Activated CD8-positive, alpha-beta T cell treated with anti-CD3 and anti-CD28 coated beads for 36 hours (primary cell): Measurements from ENCODE around the gene NSMCE4A. TPM values are rescaled to one million over a fixed set of nuclear protein-coding genes. Genes with fewer than 3 reads are reported as not detected.
"Not testable (repeated sequence)": the region's sequence is repeated elsewhere in the genome, so short reads cannot be mapped to it uniquely, and the experiment has no call there.

Experiments
- ATAC-seq: fragments of 200-7000 bp; cut with Tn5 transposase; one replicate; pipeline ENCODE4 v1.10.0; 2021; ENCODE audit warnings: mild to moderate bottlenecking, moderate library complexity
- CTCF ChIA-PET: fragments of 350-600 bp; sonication (Branson Sonifier 250); formaldehyde crosslinking; loops from one replicate; lab custom pipeline; 2021; ENCODE audit warnings: antibody characterized with exemption; lab: Charles Lee
- POLR2A ChIA-PET: fragments of 350-600 bp; sonication (Branson Sonifier 250); formaldehyde crosslinking; loops from one replicate; lab custom pipeline; 2021; ENCODE audit warnings: antibody characterized with exemption; lab: Charles Lee
- DNase-seq: peaks from one replicate; pipeline ENCODE4 v3.0.0-alpha.2; 2020
- H3K27ac Mint-ChIP-seq: one replicate; pipeline ENCODE4 v1.8.0; 2021; ENCODE audit warnings: mild to moderate bottlenecking, mixed read lengths
- H3K27me3 Mint-ChIP-seq: one replicate; pipeline ENCODE4 v1.8.0; 2021; ENCODE audit warnings: mixed read lengths
- H3K36me3 Mint-ChIP-seq: one replicate; pipeline ENCODE4 v1.8.0; 2021; ENCODE audit warnings: low read depth, mixed read lengths
- H3K4me1 Mint-ChIP-seq: one replicate; pipeline ENCODE4 v1.8.0; 2021; ENCODE audit warnings: low read depth, mixed read lengths
- H3K4me3 Mint-ChIP-seq: one replicate; pipeline ENCODE4 v1.8.0; 2021; ENCODE audit warnings: mild to moderate bottlenecking, moderate library complexity, mixed read lengths
- H3K9me3 Mint-ChIP-seq: one replicate; pipeline ENCODE4 v1.8.0; 2021; ENCODE audit warnings: mixed read lengths
- CTCF ChIP-seq: fragments of 200-600 bp; IDR thresholded peaks from one replicate; pipeline ENCODE4 v1.8.0; 2022; ENCODE audit warnings: antibody characterized with exemption, mild to moderate bottlenecking
- intact Hi-C: fragments of 100-400 bp; cut with micrococcal nuclease; formaldehyde crosslinking; loops from one replicate; pipeline ENCODE4 v1.10.0; 2022
- total RNA-seq, 2 experiments: library from RNA; stranded (reverse); gene quantifications; one replicate each; pipeline ENCODE4 v1.2.3, GENCODE V29; 2021

NSMCE4A gene
- total RNA-seq, 2 experiments from 2014 or later, result 49.7 to 50.8 TPM

- no peak overlapping the region for H3K4me3 Mint-ChIP-seq
- intact Hi-C loops, result no loop called here
- POLR2A ChIA-PET, result no interaction called here
These were observed 33.5 kb downstream of the NSMCE4A start for GRCh38 chr10:121941532-121941931.

GRCh38 chr10:121936295-121936694, 38.7 kb downstream of the NSMCE4A start:
- TF ChIP-seq CTCF, result no peak
- H3K36me3 Mint-ChIP-seq, result no peaks in the 10 kb centered on the region
- no peak overlapping the region for H3K27ac Mint-ChIP-seq
- no peak overlapping the region for H3K4me3 Mint-ChIP-seq
- POLR2A ChIA-PET, result interaction anchor here (0.6 to 1.3 kb wide), 2 partner anchors 8 to 197 kb away, joined by 4 to 9 read pairs; partner anchors contain the start of gene ATE1
- DNase-seq, result no peak
- intact Hi-C loops, result no loop called here
- no peaks in the 10 kb centered on the region for H3K9me3 Mint-ChIP-seq
- H3K4me1 Mint-ChIP-seq, result no peaks in the 10 kb centered on the region
- CTCF ChIA-PET, result no interaction called here
- ATAC-seq, result no peak
- peaks cover 18% of the 10 kb centered on the region for H3K27me3 Mint-ChIP-seq

More at GRCh38 chr10:121941532-121941931, 33.5 kb downstream of the NSMCE4A start:
- no peak for TF ChIP-seq CTCF
- CTCF ChIA-PET, result no interaction called here
- peaks cover 24% of the 10 kb centered on the region for H3K27me3 Mint-ChIP-seq
- no peaks in the 10 kb centered on the region for H3K9me3 Mint-ChIP-seq
- no peak for ATAC-seq
- DNase-seq, result no peak
- H3K27ac Mint-ChIP-seq, result no peak overlapping the region
- no peaks in the 10 kb centered on the region for H3K4me1 Mint-ChIP-seq
- H3K36me3 Mint-ChIP-seq, result no peaks in the 10 kb centered on the region

- Mint-ChIP-seq H3K9me3 (no peaks in the 10 kb centered on the region), H3K27me3 (peaks cover 17% of the 10 kb centered on the region), H3K27ac (no peak overlapping the region), H3K4me3 (no peak overlapping the region), H3K36me3 (no peaks in the 10 kb centered on the region), H3K4me1 (no peaks in the 10 kb centered on the region)
- POLR2A ChIA-PET, result no interaction called here
- TF ChIP-seq CTCF, result no peak
- no peak for DNase-seq
- no peak for ATAC-seq
- intact Hi-C loops, result no loop called here
- CTCF ChIA-PET, result no interaction called here
These were observed 39.3 kb downstream of the NSMCE4A start for GRCh38 chr10:121935702-121936101.

GRCh38 chr10:121930268-121931085, 44.5 kb downstream of the NSMCE4A start:
- H3K9me3 Mint-ChIP-seq, intact Hi-C loops, H3K36me3 Mint-ChIP-seq, DNase-seq, H3K27ac Mint-ChIP-seq, ATAC-seq, H3K27me3 Mint-ChIP-seq, POLR2A ChIA-PET, CTCF ChIA-PET: not testable (repeated sequence)
- Mint-ChIP-seq H3K4me3 (peak overlapping the region; percentile 55), H3K4me1 (peaks cover 16% of the 10 kb centered on the region)

GRCh38 chr10:121929585-121930267, 45.3 kb downstream of the NSMCE4A start:
- DNase-seq, H3K27me3 Mint-ChIP-seq, H3K36me3 Mint-ChIP-seq, ATAC-seq, H3K9me3 Mint-ChIP-seq, CTCF ChIA-PET, POLR2A ChIA-PET, intact Hi-C loops: not testable (repeated sequence)
- peaks cover 20% of the 10 kb centered on the region for H3K4me1 Mint-ChIP-seq
- H3K4me3 Mint-ChIP-seq, result peak overlapping the region; percentile 55
- peak overlapping the region; percentile 66 for H3K27ac Mint-ChIP-seq
